ENCODE results near the gene SEMA4G. TPM values are rescaled to one million over a fixed set of nuclear protein-coding genes. Genes with fewer than 3 reads are reported as not detected.

SEMA4G gene
- total RNA-seq, 1 donor from 2014 or later = 0.88 TPM

GRCh38 chr10:101006593-101007098 lies 37.3 kb downstream of the SEMA4G start:
- intact Hi-C loops (cut with micrococcal nuclease) = no loop called here

- intact Hi-C loops (cut with micrococcal nuclease) = no loop called here
Measured at GRCh38 chr10:101007099-101007711, 37.9 kb downstream of the SEMA4G start.

- intact Hi-C loops (cut with micrococcal nuclease) = no loop called here
Measured at GRCh38 chr10:101007915-101008822, 38.9 kb downstream of the SEMA4G start.

GRCh38 chr10:101008823-101009423 lies 39.6 kb downstream of the SEMA4G start:
- intact Hi-C loops (cut with micrococcal nuclease) = no loop called here

GRCh38 chr10:101010329-101010728 lies 41.0 kb downstream of the SEMA4G start:
- intact Hi-C loops (cut with micrococcal nuclease) = loop anchor here (5.0 to 10.0 kb wide), 2 partner anchors 98 to 336 kb away; partner anchors contain the start of gene SLF2

GRCh38 chr10:101011517-101012423 lies 42.5 kb downstream of the SEMA4G start:
- intact Hi-C loops (cut with micrococcal nuclease) = loop anchor here (2.0 to 10.0 kb wide), 3 partner anchors 99 to 449 kb away; partner anchors contain the start of gene SLF2

- intact Hi-C loops (cut with micrococcal nuclease) = loop anchor here (1.0 to 10.0 kb wide), 4 partner anchors 13 to 450 kb away; partner anchors contain the start of genes LZTS2 and SLF2
Measured at GRCh38 chr10:101012525-101013364, 43.4 kb downstream of the SEMA4G start.

- intact Hi-C loops (cut with micrococcal nuclease) = loop anchor here (1.0 to 10.0 kb wide), 4 partner anchors 14 to 451 kb away; partner anchors contain the start of genes LZTS2 and SLF2
Measured at GRCh38 chr10:101013365-101013825, 44.1 kb downstream of the SEMA4G start.

GRCh38 chr10:101014230-101014884 lies 45.1 kb downstream of the SEMA4G start:
- intact Hi-C loops (cut with micrococcal nuclease) = loop anchor here (1.0 to 10.0 kb wide), 4 partner anchors 17 to 340 kb away; partner anchors contain the start of genes PDZD7, SEMA4G, SFXN3 and SLF2

GRCh38 chr10:101014966-101015581 lies 45.8 kb downstream of the SEMA4G start:
- intact Hi-C loops (cut with micrococcal nuclease) = loop anchor here (1.0 to 10.0 kb wide), 4 partner anchors 16 to 340 kb away; partner anchors contain the start of genes PDZD7, SEMA4G, SFXN3 and SLF2

- intact Hi-C loops (cut with micrococcal nuclease) = loop anchor here (10.0 kb wide), 1 partner anchor 341 kb away; no protein-coding TSS in a partner anchor
Measured at GRCh38 chr10:101015582-101015973, 46.3 kb downstream of the SEMA4G start.

GRCh38 chr10:101016814-101017213 lies 47.5 kb downstream of the SEMA4G start:
- intact Hi-C loops (cut with micrococcal nuclease) = loop anchor here (10.0 kb wide), 1 partner anchor 342 kb away; no protein-coding TSS in a partner anchor

GRCh38 chr10:101018118-101018599 lies 48.9 kb downstream of the SEMA4G start:
- intact Hi-C loops (cut with micrococcal nuclease) = loop anchor here (2.0 to 10.0 kb wide), 2 partner anchors 25 to 343 kb away; no protein-coding TSS in a partner anchor

- intact Hi-C loops (cut with micrococcal nuclease) = loop anchor here (1.0 to 10.0 kb wide), 5 partner anchors 13 to 344 kb away; no protein-coding TSS in a partner anchor
Measured at GRCh38 chr10:101018600-101019439, 49.5 kb downstream of the SEMA4G start.

Data from T-helper 1 cell treated with Interleukin-12 subunit alpha and Interleukin-12 subunit beta and Interleukin-4 antibody, amounts not matched to agents 30 ng/mL and 1 ng/mL, for 36 hours (primary cell).